WTC11 (cell line): ENCODE data around the gene ZSWIM9. TPM values are rescaled to one million over a fixed set of nuclear protein-coding genes. Genes with fewer than 3 reads are reported as not detected.

Experiments used
- ATAC-seq: fragments of 200-7000 bp; cut with Tn5 transposase; 2 replicates; pipeline ENCODE4 v1.10.0; 2021; ENCODE audit warnings: mild to moderate bottlenecking, moderate library complexity
- CTCF ChIA-PET: fragments of 300-600 bp; sonication (Branson Sonifier 250); formaldehyde crosslinking; loops from one replicate; lab custom pipeline; 2021; ENCODE audit warnings: antibody characterized with exemption; lab: Charles Lee
- POLR2A ChIA-PET: fragments of 350-600 bp; sonication (Branson Sonifier 250); formaldehyde crosslinking; loops from one replicate; lab custom pipeline; 2021; ENCODE audit warnings: antibody characterized with exemption; lab: Charles Lee
- DNase-seq: peaks from one replicate; pipeline ENCODE4 v3.0.0; 2021; ENCODE audit warnings: low spot score
- H3K27ac Mint-ChIP-seq: 2 replicates; pipeline ENCODE4 v1.8.0; 2021; ENCODE audit warnings: mixed read lengths
- H3K27me3 Mint-ChIP-seq: 2 replicates; pipeline ENCODE4 v1.8.0; 2021; ENCODE audit warnings: low read depth, mild to moderate bottlenecking, moderate library complexity, mixed read lengths
- H3K36me3 Mint-ChIP-seq: 2 replicates; pipeline ENCODE4 v1.8.0; 2021; ENCODE audit warnings: mixed read lengths
- H3K4me1 Mint-ChIP-seq: 2 replicates; pipeline ENCODE4 v1.8.0; 2022; ENCODE audit warnings: mixed read lengths
- H3K4me3 Mint-ChIP-seq: 2 replicates; pipeline ENCODE4 v1.8.0; 2021; ENCODE audit warnings: mild to moderate bottlenecking, moderate library complexity, mixed read lengths
- H3K9me3 Mint-ChIP-seq: 2 replicates; pipeline ENCODE4 v1.8.0; 2021; ENCODE audit warnings: mixed read lengths
- ATF3 ChIP-seq: sonication (generic); formaldehyde crosslinking; conservative IDR thresholded peaks from 2 replicates; pipeline ENCODE4 v1.8.1; 2022; ENCODE audit warnings: mild to moderate bottlenecking, missing genetic modification reagents
- CTCF ChIP-seq: fragments of 200-600 bp; IDR thresholded peaks from 2 replicates; pipeline ENCODE4 v1.8.0; 2022; ENCODE audit warnings: antibody characterized with exemption
- ESRRA ChIP-seq: sonication (generic); formaldehyde crosslinking; IDR thresholded peaks from 2 replicates; pipeline ENCODE4 v1.8.1; 2022; ENCODE audit warnings: mild to moderate bottlenecking, missing genetic modification reagents, borderline replicate concordance
- ETV6 ChIP-seq: sonication (generic); formaldehyde crosslinking; IDR thresholded peaks from 2 replicates; pipeline ENCODE4 v1.8.1; 2022; ENCODE audit warnings: mild to moderate bottlenecking, missing genetic modification reagents
- FOXJ3 ChIP-seq: sonication (generic); formaldehyde crosslinking; IDR thresholded peaks from 2 replicates; pipeline ENCODE4 v1.9.0; 2021; ENCODE audit warnings: missing genetic modification reagents, mild to moderate bottlenecking, borderline replicate concordance
- HMGA2 ChIP-seq: fragments of 250-450 bp; sonication (Bioruptor Pico); IDR thresholded peaks from 2 replicates; pipeline ENCODE4 v1.4.0; 2021; ENCODE audit warnings: mild to moderate bottlenecking, moderate library complexity
- MYBL2 ChIP-seq: sonication (generic); formaldehyde crosslinking; IDR thresholded peaks from 2 replicates; pipeline ENCODE4 v1.8.1; 2023; ENCODE audit warnings: mild to moderate bottlenecking, moderate library complexity, missing genetic modification reagents
- NFATC4 ChIP-seq: fragments of 250-450 bp; sonication (Bioruptor Pico); IDR thresholded peaks from 2 replicates; pipeline ENCODE4 v1.9.0; 2021; ENCODE audit warnings: mild to moderate bottlenecking
- NR2C2 ChIP-seq: sonication (generic); formaldehyde crosslinking; IDR thresholded peaks from 2 replicates; pipeline ENCODE4 v1.8.0; 2022; ENCODE audit warnings: mild to moderate bottlenecking, missing genetic modification reagents
- PRDM15 ChIP-seq: sonication (generic); formaldehyde crosslinking; IDR thresholded peaks from 2 replicates; pipeline ENCODE4 v1.8.0; 2022; ENCODE audit warnings: missing genetic modification reagents
- SOX15 ChIP-seq: fragments of 250-450 bp; sonication (Bioruptor Pico); IDR thresholded peaks from 2 replicates; pipeline ENCODE4 v1.9.0; 2021; ENCODE audit warnings: mild to moderate bottlenecking
- SP1 ChIP-seq: sonication (generic); formaldehyde crosslinking; conservative IDR thresholded peaks from 2 replicates; pipeline ENCODE4 v1.8.1; 2022; ENCODE audit warnings: missing genetic modification reagents
- TEAD4 ChIP-seq: sonication (generic); formaldehyde crosslinking; IDR thresholded peaks from 2 replicates; pipeline ENCODE4 v1.8.0; 2022; ENCODE audit warnings: mild to moderate bottlenecking, missing genetic modification reagents
- ZBTB43 ChIP-seq: sonication (generic); formaldehyde crosslinking; IDR thresholded peaks from 2 replicates; pipeline ENCODE4 v1.8.1; 2023; ENCODE audit warnings: mild to moderate bottlenecking, missing genetic modification reagents
- ZMAT4 ChIP-seq: fragments of 250-450 bp; sonication (Bioruptor Pico); IDR thresholded peaks from 2 replicates; pipeline ENCODE4 v1.9.0; 2021; ENCODE audit warnings: mild to moderate bottlenecking
- ZNF232 ChIP-seq: sonication (generic); formaldehyde crosslinking; IDR thresholded peaks from 2 replicates; pipeline ENCODE4 v1.8.0; 2022; ENCODE audit warnings: mild to moderate bottlenecking, missing genetic modification reagents
- ZNF425 ChIP-seq: fragments of 250-450 bp; sonication (Bioruptor Pico); conservative IDR thresholded peaks from 2 replicates; pipeline ENCODE4 v1.9.0; 2021; ENCODE audit warnings: mild to moderate bottlenecking
- total RNA-seq: library from RNA; stranded (reverse); gene quantifications from 3 replicates; pipeline ENCODE4 v1.2.3, GENCODE V29; 2021

ZSWIM9 gene
- total RNA-seq, 1 experiment from 2014 or later: 12.8 TPM

- DNase-seq: no peak
- Mint-ChIP-seq H3K27ac (peak overlapping the region; percentile 45; the same call in 1 of the 2 replicates), H3K27me3 (no peaks in the 10 kb centered on the region), H3K4me1 (peaks cover 7% of the 10 kb centered on the region), H3K4me3 (no peak overlapping the region), H3K36me3 (peaks cover 46% of the 10 kb centered on the region), H3K9me3 (peaks cover 7% of the 10 kb centered on the region)
- no peak for TF ChIP-seq ZBTB43 (CRISPR knock-in tag)
- no peak for TF ChIP-seq SOX15
- TF ChIP-seq SP1 (CRISPR knock-in tag): no peak
- TF ChIP-seq FOXJ3: no peak
- no peak for TF ChIP-seq ZNF232 (CRISPR knock-in tag)
- TF ChIP-seq TEAD4: no peak
- no peak for TF ChIP-seq ZNF425 (CRISPR knock-in tag)
- TF ChIP-seq ETV6: no peak
- no peak for TF ChIP-seq PRDM15
- no peak for TF ChIP-seq HMGA2
- no peak for TF ChIP-seq ATF3
- CTCF ChIA-PET: no interaction called here
- POLR2A ChIA-PET: no interaction called here
- ATAC-seq: no peak
These were observed 5.1 kb downstream of the ZSWIM9 start for GRCh38 chr19:48175578-48175977.

- ChIA-PET CTCF (no interaction called here), POLR2A (no interaction called here)
- TF ChIP-seq MYBL2 (CRISPR knock-in tag) (no peak), CTCF (no peak), ZNF232 (CRISPR knock-in tag) (no peak), NFATC4 (no peak), ZMAT4 (CRISPR knock-in tag) (no peak), NR2C2 (no peak), ESRRA (CRISPR knock-in tag) (no peak)
- Mint-ChIP-seq H3K27ac (no peak overlapping the region), H3K36me3 (peaks cover 49% of the 10 kb centered on the region), H3K9me3 (peaks cover 12% of the 10 kb centered on the region), H3K4me1 (peaks cover 3% of the 10 kb centered on the region), H3K27me3 (no peaks in the 10 kb centered on the region), H3K4me3 (no peak overlapping the region)
- no peak for DNase-seq
- ATAC-seq: no peak
These were observed 5.7 kb downstream of the ZSWIM9 start for GRCh38 chr19:48176226-48176625.
